Subcutaneous adipose tissue (tissue), 4 donors: ENCODE measurements around the gene PKN3. TPM values are rescaled to one million over a fixed set of nuclear protein-coding genes. Genes with fewer than 3 reads are reported as not detected.

Source experiments
- CTCF ChIP-seq: fragments of 450-650 bp; IDR thresholded peaks from one replicate; pipeline ENCODE4 v1.5.1; 2016; ENCODE audit warnings: low read depth, mild to moderate bottlenecking, control low read depth, antibody characterized with exemption, moderate library complexity
- total RNA-seq, 4 donors: library from RNA; depleted of rRNA; stranded (reverse); fragments of >200 nt; gene quantifications; one replicate each; pipeline ENCODE4 v1.1.0, GENCODE V29; 2016

PKN3 gene
- total RNA-seq, 4 donors from 2014 or later, result 1.3 to 13.2 (median 4.7) TPM

- TF ChIP-seq CTCF, result no peak
Observed at GRCh38 chr9:128688501-128689292, 13.6 kb upstream of the PKN3 start, which contains the start of gene SET. Gene SET, plus strand, starts transcription at chr9:128689222. Its CDS starts 361 bp downstream, at chr9:128689583.

- TF ChIP-seq CTCF, result no peak
Observed at GRCh38 chr9:128689293-128689774, 13.0 kb upstream of the PKN3 start.

GRCh38 chr9:128689820-128690683, 12.3 kb upstream of the PKN3 start:
- no peak for TF ChIP-seq CTCF

GRCh38 chr9:128690684-128691034, 11.6 kb upstream of the PKN3 start:
- TF ChIP-seq CTCF, result no peak

- TF ChIP-seq CTCF, result no peak
Observed at GRCh38 chr9:128694344-128694743, 8.0 kb upstream of the PKN3 start.

GRCh38 chr9:128696923-128697707, 5.2 kb upstream of the PKN3 start:
- no peak for TF ChIP-seq CTCF
